T-cell (primary cell): ENCODE measurements around the gene HTR3A. TPM values are rescaled to one million over a fixed set of nuclear protein-coding genes. Genes with fewer than 3 reads are reported as not detected.

ENCODE experiments used
- ATAC-seq, 4 experiments: fragments of 200-7000 bp in 3 of 4; fragments of 150-1000 bp in 1 of 4; cut with Tn5 transposase; replicated peaks in 1 of 4; 1 replicate in 3 of 4; 2 replicates in 1 of 4; pipeline ENCODE4 v1.10.0; 2021; ENCODE audit warnings: moderate library complexity in 3 of 4, mild to moderate bottlenecking in 2 of 4, moderate number of reproducible peaks in 1 of 4
- CTCF ChIA-PET, 2 donors: fragments of 300-600 bp; sonication (Branson Sonifier 250); formaldehyde crosslinking; loops; one replicate each; lab custom pipeline; 2022; ENCODE audit warnings: antibody characterized with exemption in 2 of 2; lab: Charles Lee
- POLR2A ChIA-PET, 2 donors: fragments of 300-600 bp; sonication (Branson Sonifier 250); formaldehyde crosslinking; loops; one replicate each; lab custom pipeline; 2022; ENCODE audit warnings: antibody characterized with exemption in 2 of 2; lab: Charles Lee
- DNase-seq, 35 experiments: peaks; one replicate each; pipeline versions ENCODE4 v3.0.0 to v3.0.0-alpha.2; 2013 to 2023
- H3K27ac ChIP-seq: one replicate; pipeline ENCODE4 v1.5.1; 2013; ENCODE audit warnings: low read length
- H3K27me3 ChIP-seq, 2 experiments: replicated peaks in 1 of 2; 1 replicate in 1 of 2; 2 replicates in 1 of 2; pipeline versions ENCODE4 v1.6.1 to v1.7.0; 2013; ENCODE audit warnings: low read length in 1 of 2, mixed read lengths in 1 of 2; ENCODE audit not compliant: control insufficient read depth in 2 of 2, insufficient read depth in 2 of 2; ENCODE audit errors: extremely low read depth in 1 of 2
- H3K36me3 ChIP-seq, 2 donors: 1 replicate in 1 of 2; 2 replicates in 1 of 2; pipeline versions ENCODE4 v1.6.1 to v1.7.0; 2013; ENCODE audit warnings: low read length in 1 of 2; ENCODE audit not compliant: control insufficient read depth in 2 of 2, insufficient read depth in 1 of 2; ENCODE audit errors: extremely low read depth in 1 of 2
- H3K4me1 ChIP-seq, 2 experiments: 1 replicate in 1 of 2; 2 replicates in 1 of 2; pipeline versions ENCODE4 v1.6.1 to v1.7.0; 2013; ENCODE audit warnings: low read length in 2 of 2, mixed read lengths in 1 of 2; ENCODE audit not compliant: insufficient read depth in 2 of 2, control insufficient read depth in 1 of 2; ENCODE audit errors: extremely low read depth in 1 of 2
- H3K4me3 ChIP-seq, 2 donors: 1 replicate in 1 of 2; 2 replicates in 1 of 2; pipeline versions ENCODE4 v1.5.1 to v1.7.0; 2013; ENCODE audit warnings: mild to moderate bottlenecking in 2 of 2, low read length in 1 of 2, moderate library complexity in 1 of 2; ENCODE audit not compliant: control insufficient read depth in 1 of 2; ENCODE audit errors: extremely low read depth in 1 of 2
- H3K9me3 ChIP-seq: 2 replicates; pipeline ENCODE4 v1.7.0; 2013
- H3K27ac Mint-ChIP-seq, 2 donors: one replicate each; pipeline ENCODE4 v1.8.0; 2020 to 2021; ENCODE audit warnings: mild to moderate bottlenecking in 2 of 2, mixed read lengths in 2 of 2
- H3K27me3 Mint-ChIP-seq, 2 donors: one replicate each; pipeline ENCODE4 v1.8.0; 2021 to 2022; ENCODE audit warnings: mixed read lengths in 2 of 2
- H3K36me3 Mint-ChIP-seq: one replicate; pipeline ENCODE4 v1.8.0; 2021; ENCODE audit warnings: mixed read lengths
- H3K4me1 Mint-ChIP-seq, 3 donors: one replicate each; pipeline ENCODE4 v1.8.0; 2020 to 2022; ENCODE audit warnings: mixed read lengths in 3 of 3, mild to moderate bottlenecking in 1 of 3
- H3K4me3 Mint-ChIP-seq, 3 donors: one replicate each; pipeline ENCODE4 v1.8.0; 2020 to 2022; ENCODE audit warnings: mild to moderate bottlenecking in 3 of 3, mixed read lengths in 3 of 3, moderate library complexity in 3 of 3
- H3K9me3 Mint-ChIP-seq, 3 donors: one replicate each; pipeline ENCODE4 v1.8.0; 2020 to 2022; ENCODE audit warnings: mixed read lengths in 3 of 3
- WGBS: methylation state at CpG from one replicate; pipeline ENCODE4 v1.1.5; 2013; ENCODE audit warnings: missing lambda C conversion rate; ENCODE audit not compliant: insufficient coverage; 5-methylcytosine and 5-hydroxymethylcytosine counted together
- total RNA-seq, 35 experiments: library from RNA in 6 of 35; stranded (reverse) in 6 of 35; fragments of 120-200 nt in 1 of 35; gene quantifications; one replicate each; pipeline versions ENCODE4 v1.2.1 to v1.2.4 and lab custom pipeline; 2013 to 2026

Gene HTR3A
- total RNA-seq, 5 donors from 2014 or later (not counting 1 experiment from before 2014, with no cell fraction given): 0.13 TPM; not detected in 4

DNA sequence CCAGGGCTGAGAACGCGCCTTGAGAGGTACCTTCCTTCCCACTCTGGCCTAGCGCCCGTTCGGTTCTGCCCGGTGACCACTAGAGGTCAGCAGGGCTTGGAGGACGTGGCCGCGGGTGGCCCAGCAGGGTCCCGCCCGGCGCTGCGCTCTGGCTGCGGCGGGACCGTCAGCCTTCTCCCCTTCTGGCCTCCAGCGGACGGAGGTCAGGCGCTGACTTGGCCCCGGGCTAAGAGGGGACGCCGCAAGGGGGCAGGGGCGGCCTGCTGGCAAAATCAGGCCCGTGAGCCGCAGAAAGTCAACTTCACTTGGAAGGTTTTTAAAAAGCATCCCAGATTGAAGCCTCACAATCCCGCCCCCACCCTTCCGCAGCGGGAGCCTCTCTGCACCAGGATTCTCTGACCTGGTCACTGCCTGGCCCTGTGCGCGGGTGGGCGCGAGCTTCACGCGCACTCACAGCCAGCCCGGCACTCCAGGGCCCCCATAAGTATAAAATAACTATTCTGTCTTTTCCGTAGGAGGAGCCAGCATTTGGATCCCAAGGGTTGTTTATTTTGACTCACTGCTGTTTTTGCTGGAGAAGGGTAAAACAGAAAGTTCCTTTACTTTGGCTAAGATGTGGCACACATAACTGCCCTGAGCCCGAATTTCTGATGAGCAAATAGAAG is 61.4 kb downstream of the HTR3A start:
- Histone ChIP-seq H3K27me3 (peaks cover 0 to 17% of the 10 kb centered on the region in 2 experiments), H3K27ac (no peak overlapping the region), H3K4me1 (peaks cover 2 to 9% of the 10 kb centered on the region in 2 experiments), H3K4me3 (peak overlapping the region in 1 of 2 donors; percentile 51), H3K36me3 (no peaks in the 10 kb centered on the region), H3K9me3 (no peaks in the 10 kb centered on the region)
- WGBS: 16% methylated on average over 28 of the region's 37 CpGs
- DNase-seq: peak in 34 of 35 experiments; percentile 8 to 68 (median 38)
- Mint-ChIP-seq H3K27ac (no peak overlapping the region), H3K36me3 (no peaks in the 10 kb centered on the region), H3K4me1 (peaks cover 4 to 7% (median 5%) of the 10 kb centered on the region in 3 donors), H3K4me3 (peak overlapping the region; percentile 2 to 35 (median 22)), H3K9me3 (no peaks in the 10 kb centered on the region), H3K27me3 (peaks cover 7 to 8% of the 10 kb centered on the region in 2 donors)
- ATAC-seq: peak; percentile 73 to 86 (median 80)
- ChIA-PET CTCF (interaction anchor here (0.6 to 4.3 kb wide), 11 partner anchors 12 to 251 kb away, joined by 3 to 40 read pairs (median 3); no protein-coding TSS in a partner anchor), POLR2A (no interaction called here)

DNA sequence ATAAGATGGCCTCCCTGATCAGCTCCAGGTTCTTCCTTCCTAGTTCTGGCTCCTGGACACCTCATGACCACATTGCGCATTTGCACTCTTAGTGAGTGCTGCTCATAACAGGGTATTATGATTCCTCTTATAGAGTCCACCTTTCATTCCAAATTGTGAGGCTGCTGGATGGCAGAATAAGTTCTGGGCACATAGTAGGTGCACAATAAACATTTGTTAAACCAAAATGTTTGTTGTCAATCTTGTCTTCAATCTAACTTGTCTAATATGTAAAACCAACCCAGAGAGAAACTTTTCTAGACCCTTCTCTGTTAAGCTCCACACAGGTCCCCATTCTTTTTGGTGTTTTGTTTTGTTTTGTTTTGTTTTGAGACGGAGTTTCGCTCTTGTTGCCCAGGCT is 62.0 kb downstream of the HTR3A start:
- H3K36me3 Mint-ChIP-seq: no peaks in the 10 kb centered on the region
- Histone ChIP-seq H3K27me3 (peaks cover 0 to 17% of the 10 kb centered on the region in 2 experiments), H3K27ac (no peak overlapping the region), H3K4me3 (no peak overlapping the region), H3K9me3 (no peaks in the 10 kb centered on the region), H3K36me3 (no peaks in the 10 kb centered on the region), H3K4me1 (peaks cover 2 to 9% of the 10 kb centered on the region in 2 experiments)
- ChIA-PET POLR2A (no interaction called here), CTCF (interaction anchor here (0.9 to 4.3 kb wide), 8 partner anchors 49 to 230 kb away, joined by 3 to 40 read pairs (median 4); no protein-coding TSS in a partner anchor)
- peak overlapping the region in 1 of 3 donors; percentile 35 for H3K4me3 Mint-ChIP-seq
- no CpG with 5 or more reads among the region's 3 CpGs for WGBS
- peaks cover 4 to 7% (median 5%) of the 10 kb centered on the region in 3 donors for H3K4me1 Mint-ChIP-seq
- peaks cover 7 to 8% of the 10 kb centered on the region in 2 donors for H3K27me3 Mint-ChIP-seq
- H3K27ac Mint-ChIP-seq: no peak overlapping the region
- DNase-seq (no peak), ATAC-seq (no peak)
- H3K9me3 Mint-ChIP-seq: no peaks in the 10 kb centered on the region

GRCh38 chr11:114039551-114039950 is 64.6 kb downstream of the HTR3A start:
- no CpG with 5 or more reads among the region's 3 CpGs for WGBS
- Mint-ChIP-seq H3K4me3 (no peak overlapping the region), H3K4me1 (peaks cover 14 to 18% (median 18%) of the 10 kb centered on the region in 3 donors), H3K36me3 (no peaks in the 10 kb centered on the region), H3K27me3 (peaks cover 2% of the 10 kb centered on the region in 2 donors), H3K9me3 (no peaks in the 10 kb centered on the region), H3K27ac (no peak overlapping the region)
- no peaks in the 10 kb centered on the region for H3K9me3 ChIP-seq
- CTCF ChIA-PET: interaction anchor here (0.5 to 1.2 kb wide), 3 partner anchors 28 to 224 kb away, joined by 3 to 4 read pairs (median 3); no protein-coding TSS in a partner anchor
- H3K27ac ChIP-seq: no peak overlapping the region
- DNase-seq: no peak
- ATAC-seq: no peak
- POLR2A ChIA-PET: interaction anchor here in 1 of 2 donors (0.6 kb wide), 1 partner anchor 224 kb away, joined by 4 read pairs; no protein-coding TSS in a partner anchor
- H3K27me3 ChIP-seq: peaks cover 0 to 17% of the 10 kb centered on the region in 2 experiments
- H3K4me3 ChIP-seq: no peak overlapping the region
- no peaks in the 10 kb centered on the region for H3K36me3 ChIP-seq
- peaks cover 2 to 17% of the 10 kb centered on the region in 2 experiments for H3K4me1 ChIP-seq

Other genes starting within 250 kb of the HTR3A start
- gene ZW10, start 201.4 kb upstream of the HTR3A start, total RNA-seq: 1 to 10 TPM; 6.7 to 8.7 (median 8.4) TPM
- not detected for gene CLDN25, start 195.3 kb upstream of the HTR3A start, total RNA-seq
- gene USP28, start 99.5 kb upstream of the HTR3A start, total RNA-seq: 10 to 100 TPM; 16.8 to 28.5 (median 22.9) TPM
- not detected for gene HTR3B, start 70.3 kb upstream of the HTR3A start, total RNA-seq
- gene ZBTB16, start 84.6 kb downstream of the HTR3A start, total RNA-seq: 10 to 100 TPM in 3 of 5 donors, 1 to 10 TPM in 2; 8.3 to 20.5 (median 12.4) TPM